ENCODE results near the gene CAPN2.
A peak's percentile ranks its signal among the peaks of the same experiment; 100 is the strongest.

The CAPN2 gene

DNA sequence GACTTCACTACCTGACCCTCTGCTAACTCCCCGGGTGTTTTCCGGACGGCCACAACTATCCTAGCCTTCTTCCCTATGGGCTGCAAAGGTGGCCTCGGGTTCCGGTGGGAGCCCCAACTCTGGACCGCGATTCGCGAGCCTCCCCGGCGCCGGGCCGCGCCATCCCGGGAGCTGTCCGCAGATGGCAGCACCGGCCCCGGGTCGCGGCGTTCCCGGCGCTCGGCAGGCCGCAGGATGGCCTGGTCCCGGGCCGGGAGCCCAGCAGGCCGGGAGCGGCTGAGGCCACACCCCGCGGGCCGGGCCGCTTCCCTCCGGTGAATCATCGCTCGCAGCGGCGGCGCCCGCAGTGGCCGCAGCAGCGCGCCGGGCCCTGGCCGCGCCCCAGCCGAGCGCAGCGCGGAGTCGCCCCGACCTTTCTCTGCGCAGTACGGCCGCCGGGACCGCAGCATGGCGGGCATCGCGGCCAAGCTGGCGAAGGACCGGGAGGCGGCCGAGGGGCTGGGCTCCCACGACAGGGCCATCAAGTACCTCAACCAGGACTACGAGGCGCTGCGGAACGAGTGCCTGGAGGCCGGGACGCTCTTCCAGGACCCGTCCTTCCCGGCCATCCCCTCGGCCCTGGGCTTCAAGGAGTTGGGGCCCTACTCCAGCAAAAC lies at the start of gene CAPN2:
TSS of gene CAPN2 (plus strand) at position 346 of the 656 bp plus-strand sequence. CDS start at position 448, 102 bp downstream.
- DNase-seq: peak; percentile 72 to 74

DNA sequence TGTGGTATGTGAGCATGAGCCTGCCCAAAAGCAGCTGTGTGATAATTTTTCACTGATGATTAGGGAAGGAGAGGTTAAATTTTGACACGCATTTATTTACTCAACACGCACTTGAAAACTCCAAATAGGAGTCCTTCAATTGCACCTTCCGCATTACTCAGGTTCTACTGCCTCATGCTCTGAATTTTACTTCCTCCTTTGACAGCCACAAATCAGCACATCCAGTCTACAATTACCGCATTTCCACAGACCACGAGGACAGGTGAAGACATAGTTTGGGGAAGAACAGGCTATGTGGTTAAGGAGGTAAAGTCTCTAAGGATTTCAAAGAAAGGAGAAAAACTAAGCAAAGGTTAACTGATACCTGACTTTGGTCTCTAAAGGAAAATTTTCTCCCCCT lies 49.4 kb upstream of the CAPN2 start:
- no peak for DNase-seq

DNA sequence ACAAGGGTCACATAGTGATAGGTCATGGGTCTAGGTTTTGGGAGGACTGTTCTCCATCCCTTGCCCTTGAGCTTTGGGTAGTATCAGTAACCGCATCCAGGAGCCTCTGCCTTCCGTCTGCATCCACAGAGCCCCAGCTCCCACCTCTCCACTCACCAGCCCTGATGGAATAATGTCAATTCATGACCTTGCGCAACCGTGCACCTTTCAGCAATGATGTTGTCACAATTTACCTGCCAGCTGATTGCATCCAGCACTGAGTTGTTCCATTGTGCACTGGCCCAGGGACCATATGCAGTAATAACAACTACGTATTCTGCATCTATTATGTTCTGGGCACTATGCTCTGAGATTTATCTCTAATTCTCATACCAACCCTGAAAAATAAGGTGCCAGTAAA lies 48.2 kb upstream of the CAPN2 start:
- DNase-seq: no peak

DNA sequence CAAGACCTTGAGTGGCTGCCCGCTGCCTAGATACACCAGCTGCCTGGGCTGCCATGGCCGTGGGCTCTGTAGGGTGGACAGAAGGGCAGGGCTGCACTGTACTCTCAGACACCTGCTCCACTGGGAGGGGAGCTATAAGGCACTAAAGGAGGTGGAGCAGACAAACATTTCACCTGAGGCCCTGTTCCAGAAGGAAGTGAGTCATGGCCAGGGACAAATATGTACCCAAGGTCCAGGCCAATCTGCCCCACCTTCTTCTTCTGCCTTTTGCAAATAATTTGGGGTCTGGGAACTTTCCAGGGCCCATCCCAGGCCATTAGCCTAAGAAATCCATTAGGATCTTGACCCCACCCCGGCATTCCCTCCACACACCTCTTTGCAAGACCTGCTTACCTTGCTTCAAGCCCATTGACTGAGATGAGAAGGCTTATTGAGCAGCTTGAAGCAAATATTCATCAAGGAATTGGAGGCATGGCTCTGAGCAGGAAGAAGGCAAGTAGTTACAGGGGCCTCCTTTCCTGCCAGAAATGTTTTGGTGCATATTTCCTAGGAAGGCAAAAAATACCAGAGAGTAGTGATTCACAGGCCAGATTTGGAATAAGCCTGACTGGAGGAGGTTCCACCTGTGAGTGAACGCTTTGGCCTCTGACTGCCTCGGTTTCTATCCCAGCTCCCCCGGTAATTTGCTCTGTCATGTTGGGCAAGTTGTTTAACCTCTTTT lies 46.6 kb upstream of the CAPN2 start, which contains the start of gene CAPN8:
TSS of gene CAPN8 (minus strand) at position 110 of the 721 bp plus-strand sequence. CDS start at position 55, 55 bp downstream.
- DNase-seq: no peak

DNA sequence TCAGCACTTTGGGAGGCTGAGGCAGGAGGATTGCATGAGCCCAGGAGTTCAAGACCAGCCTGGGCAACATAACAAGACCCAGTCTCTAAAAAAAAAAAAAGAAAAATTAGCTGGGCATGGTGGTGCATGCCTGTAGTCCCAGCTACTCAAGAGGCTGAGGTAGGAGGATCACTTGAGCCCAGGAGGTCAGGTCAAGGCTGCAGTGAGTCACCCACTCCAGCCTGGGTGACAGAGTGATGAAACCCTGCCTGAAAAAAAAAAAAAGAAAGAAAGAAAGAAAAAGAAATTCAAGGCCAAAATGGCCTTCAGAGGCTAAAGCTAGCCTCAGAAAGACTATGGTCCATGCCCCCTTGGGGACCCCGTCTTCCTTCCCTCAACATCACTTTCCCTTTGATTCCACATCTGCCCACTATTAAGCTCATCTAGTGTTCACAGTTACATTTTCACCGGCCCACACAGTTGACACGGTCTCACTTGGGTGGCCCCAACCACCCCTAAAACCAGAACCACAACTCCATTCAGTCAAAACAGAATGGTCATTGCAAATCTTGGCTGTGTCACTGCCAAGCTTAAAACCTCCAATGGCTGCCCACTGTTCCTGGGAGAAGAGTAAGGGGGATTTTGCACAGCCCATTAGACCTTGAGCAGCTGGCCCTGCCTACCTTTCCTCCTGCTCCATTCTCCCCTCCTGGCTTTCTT lies 44.7 kb upstream of the CAPN2 start:
- DNase-seq: no peak

DNA sequence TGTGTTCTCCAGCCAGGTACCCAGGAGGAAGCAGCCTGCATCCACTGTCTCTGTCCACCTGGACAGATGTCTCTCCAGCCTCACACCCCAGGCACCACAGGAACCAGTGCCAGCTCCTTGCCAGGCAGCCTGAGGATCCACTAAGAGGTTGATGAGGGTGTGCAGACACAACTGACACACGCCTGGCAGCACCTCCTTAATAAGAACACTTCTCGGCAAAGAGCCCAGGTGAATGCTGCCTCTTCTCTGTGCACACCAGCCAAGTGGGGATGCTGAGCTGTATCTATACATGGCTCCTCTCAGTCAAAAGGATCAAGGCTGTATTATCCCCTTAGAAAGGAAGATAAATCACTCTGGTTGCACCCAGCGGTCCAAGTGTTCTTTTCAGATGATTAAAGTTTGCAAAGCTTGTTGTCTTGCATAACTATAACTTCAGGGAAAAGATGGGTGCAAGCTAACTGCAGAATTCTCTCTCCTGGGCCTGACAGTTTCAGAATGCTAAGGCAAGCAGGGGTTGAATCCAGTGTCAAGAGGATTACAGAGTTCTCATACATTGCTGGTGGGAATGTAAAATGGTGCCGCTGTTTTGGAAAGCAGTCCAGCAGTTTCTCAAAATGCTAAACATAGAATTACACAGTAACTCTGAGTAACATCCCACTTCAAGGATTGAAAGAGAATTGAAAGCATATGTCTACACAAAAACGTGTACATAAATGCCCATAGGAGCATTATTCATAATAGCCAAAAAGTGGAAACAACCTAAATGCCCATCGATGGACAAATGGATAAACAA lies 43.1 kb upstream of the CAPN2 start:
- DNase-seq: no peak

DNA sequence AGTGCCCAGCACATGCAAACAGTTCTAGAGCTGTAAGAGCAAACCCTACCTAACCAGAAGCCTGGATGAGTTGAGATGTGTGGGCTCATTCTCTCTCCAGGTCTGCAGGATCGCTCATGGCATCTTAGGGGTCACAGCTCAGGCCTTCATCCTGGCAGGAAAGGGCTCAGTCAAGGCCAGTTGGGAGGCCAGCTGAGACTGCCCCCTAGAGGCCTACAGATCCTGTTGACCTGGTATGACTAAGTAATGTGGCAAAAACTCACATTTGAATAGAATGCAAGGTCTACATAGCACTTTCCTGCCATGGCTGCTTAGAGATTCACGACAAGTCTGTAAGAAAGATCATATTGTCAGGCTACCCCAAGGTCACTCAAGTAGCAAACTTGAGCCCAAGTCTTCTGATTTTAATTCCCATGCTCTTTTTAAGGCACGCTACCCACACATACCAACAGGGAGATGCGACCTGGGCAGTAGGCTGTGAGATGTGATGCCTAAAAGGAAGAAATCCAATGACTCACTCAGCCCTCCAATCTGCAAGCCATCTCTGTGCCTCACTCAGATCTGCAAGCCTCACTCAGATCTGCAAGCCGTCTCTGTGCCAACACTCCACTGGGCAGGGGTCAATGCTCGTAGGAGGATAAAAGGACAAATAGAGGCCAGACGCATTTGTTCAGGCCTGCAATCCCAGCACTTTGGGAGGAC lies 41.7 kb upstream of the CAPN2 start:
- peak in 1 of 2 donors; percentile 5 for DNase-seq

DNA sequence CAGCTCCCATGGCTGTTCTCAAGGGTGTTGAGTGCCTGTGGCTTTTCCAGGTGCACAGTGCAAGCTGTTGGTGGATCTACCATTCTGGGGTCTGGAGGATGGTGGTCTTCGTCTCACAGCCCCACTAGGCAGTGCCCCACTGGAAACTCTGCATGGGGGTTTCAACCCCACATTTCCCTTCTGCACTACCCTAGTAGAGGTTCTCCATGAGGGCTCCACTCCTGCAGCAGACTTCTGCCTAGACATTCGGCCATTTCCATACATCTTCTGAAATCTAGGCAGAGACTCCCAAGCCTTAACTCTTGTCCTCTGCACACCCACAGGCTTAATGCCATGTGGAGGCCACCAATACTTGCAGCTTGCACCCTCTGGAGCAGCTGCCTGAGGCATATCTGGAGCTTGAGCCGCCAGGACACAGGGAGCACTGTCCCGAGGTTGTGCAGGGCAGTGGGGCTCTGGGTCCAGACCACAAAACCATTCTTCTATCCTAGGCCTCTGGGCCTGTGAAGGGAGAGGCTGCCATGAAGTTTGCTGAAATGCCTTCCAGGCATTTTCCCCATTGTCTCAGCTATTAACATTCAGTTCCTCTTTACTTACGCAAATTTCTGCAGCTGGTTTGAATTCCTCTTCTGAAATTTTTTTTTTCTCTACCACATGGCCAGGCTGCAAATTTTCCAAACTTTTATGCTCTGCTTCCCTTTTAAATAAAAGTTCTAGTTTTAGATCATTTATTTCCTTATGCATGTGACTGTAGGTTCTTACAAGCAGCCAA lies 38.0 kb upstream of the CAPN2 start:
- no peak for DNase-seq

DNA sequence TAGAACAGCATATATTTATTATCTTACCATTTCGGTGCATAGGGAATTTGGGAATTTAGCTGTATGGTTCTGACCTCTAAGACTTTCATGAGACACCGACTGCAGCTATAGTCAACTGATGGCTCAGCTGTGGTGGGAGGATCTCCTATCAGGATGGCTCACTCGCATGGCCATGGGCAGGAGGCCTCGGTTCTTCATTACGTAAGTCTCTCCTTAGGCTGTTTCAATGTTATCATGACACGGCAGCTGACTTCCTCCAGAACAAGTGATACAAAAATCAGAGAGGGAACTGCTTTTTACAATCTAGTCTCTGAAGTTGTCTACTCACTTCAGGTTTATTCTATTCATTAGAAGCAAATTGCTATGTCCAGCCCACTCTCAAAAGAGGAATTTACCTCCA lies 33.5 kb upstream of the CAPN2 start:
- no peak for DNase-seq

DNA sequence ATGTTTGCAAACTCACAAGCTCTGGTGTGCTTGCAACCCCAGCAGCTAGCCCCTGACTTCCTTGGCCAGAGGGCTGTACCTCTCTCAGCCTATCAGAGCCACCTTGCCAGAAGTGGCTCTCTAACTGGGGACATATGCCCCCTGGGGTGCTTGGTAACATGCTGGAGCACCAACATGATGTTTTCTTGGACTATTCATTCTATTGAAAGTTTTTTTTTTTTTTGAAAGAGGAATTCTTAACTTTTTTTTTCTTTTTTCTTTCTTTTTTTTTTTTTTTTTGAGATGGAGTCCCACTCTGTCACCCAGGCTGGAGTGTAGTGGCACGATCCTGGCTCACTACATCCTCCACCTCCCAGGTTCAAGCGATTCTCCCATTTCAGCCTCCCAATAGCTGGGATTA lies 32.2 kb upstream of the CAPN2 start:
- DNase-seq: no peak

DNA sequence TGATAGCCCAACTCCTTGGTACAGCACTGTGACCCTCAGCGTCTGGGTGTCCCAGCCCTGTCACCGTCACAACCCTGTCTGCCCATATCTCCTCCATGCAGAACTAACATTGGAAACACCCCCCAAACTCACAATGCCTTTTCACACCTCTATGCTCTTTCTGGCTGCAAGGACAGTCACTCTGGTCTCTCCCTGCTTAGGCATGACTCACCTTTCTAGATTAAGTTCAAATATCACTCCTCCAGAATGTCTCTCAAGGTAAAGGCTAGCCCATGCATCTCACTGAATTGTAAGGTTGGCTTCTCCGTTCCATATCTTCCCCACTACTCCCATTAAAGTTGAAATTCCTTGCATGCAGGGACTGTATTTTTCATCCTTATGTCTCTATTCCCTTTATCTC lies 29.8 kb upstream of the CAPN2 start:
- DNase-seq: no peak

DNA sequence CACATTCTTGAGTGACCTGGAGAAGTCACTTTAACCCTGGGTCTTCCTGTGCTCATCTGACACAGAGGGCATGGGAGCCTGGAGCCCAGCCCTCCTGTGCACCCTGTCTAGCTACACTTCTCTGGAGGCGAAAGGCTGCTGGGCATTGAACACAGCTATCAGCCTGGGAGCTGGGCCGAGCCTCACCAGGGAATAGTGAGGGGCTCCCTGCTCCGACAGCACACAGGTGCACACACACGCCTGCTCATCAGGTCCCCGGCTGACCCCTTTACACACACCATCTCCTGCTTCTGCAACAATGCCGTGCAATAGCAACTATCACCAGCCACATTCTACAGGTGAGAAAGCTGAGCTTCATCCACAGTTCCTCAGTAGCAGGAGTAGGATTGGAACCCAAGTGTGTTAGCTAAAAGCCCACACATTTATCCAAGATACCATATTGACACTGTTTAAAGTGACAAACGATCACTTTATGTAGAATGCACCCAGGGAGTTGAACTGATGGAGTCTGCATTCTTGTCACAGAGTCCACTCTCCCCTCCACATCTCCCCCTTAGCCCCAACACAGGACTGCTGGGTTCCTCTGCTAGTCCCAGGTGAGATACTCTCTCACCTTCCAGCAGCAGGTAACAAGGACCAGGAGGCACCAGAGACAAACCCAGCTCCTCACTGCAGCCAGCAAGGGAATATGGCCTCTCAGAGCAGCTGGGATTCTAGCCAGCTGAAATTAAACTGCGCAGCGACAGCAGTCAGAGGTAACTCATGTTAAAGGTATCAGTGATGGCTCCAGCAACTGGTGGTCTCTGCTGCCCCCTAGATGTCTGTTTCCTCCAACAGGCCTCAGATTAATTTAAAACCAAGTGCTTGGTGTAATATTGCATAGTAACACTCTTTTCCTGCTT lies 28.5 kb upstream of the CAPN2 start:
- peak; percentile 16 to 38 for DNase-seq

DNA sequence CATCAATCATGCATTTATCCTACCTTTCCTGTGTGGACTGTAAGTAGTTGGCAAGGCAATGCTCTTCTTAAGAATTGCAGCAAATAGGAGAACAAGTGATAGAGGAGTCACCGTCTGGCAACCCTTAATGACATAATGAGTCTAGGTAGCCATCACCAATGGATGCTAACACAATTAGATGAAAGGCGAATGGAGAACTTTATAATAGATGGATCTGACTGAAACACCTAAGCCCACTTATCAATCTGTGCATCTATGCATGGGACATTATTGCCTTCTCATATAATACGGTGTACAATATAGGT lies 27.9 kb upstream of the CAPN2 start:
- DNase-seq: no peak

DNA sequence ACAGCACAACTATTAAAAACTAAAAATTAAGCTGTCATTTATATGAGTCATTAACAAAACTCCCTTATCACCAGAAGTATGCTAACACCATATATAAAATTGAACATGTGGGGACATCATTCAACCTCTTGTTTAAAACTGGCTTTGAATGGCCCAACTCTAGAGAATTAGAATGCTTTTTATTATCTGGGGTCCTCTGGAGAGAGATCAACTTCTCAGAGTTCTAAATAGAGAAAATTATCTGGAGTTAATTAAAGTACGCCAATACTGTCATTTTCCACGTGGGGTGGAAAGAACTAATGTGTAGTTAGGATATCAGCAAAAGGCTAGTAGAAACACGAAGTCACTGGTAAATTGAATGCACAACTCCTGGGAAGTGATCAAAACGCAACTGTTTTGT lies 21.2 kb upstream of the CAPN2 start:
- no peak for DNase-seq

DNA sequence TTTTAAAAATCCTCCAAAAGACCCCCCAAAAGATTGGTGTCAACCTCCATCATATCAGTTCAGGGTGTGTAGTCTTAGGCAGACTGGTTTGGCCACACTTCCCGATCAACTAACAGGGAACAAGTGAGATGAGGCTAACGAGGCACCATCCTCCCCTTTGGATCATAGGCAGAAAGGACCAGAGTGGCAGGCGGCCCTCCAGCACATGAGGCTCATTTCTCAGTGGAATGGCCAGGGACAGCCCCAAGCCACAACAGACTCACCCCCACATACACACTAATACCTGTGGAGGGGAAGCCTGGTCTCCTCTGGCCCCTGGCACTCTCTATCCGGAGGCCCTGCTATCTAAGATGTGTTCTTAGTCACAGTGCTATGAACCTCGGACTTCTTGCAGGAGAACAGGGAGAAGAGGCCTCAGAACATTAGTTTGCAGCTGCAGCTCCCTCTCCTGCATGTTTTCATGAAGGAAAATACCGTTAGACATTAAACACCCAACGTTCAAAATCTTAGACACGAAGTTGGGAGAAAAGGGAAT lies 17.3 kb upstream of the CAPN2 start:
- no peak for DNase-seq

DNA sequence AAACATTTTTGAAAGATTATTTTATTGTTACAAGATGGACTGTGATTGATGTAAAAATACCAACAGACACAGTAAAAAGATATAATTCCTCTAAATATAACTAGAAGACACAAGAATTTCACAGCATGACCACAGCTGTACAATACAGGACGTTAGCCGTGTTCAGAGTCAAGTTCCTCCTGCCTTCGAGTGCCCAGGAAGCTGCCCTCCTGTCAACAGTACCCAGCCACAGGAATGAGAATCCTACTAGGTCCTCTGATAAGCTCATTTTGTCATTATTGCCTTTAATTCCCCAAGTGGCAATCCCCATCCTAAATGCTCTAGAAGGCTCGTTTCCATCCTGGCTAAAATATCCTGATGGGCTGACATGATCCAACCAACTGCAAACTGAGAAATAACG lies 16.4 kb upstream of the CAPN2 start:
- DNase-seq: no peak

DNA sequence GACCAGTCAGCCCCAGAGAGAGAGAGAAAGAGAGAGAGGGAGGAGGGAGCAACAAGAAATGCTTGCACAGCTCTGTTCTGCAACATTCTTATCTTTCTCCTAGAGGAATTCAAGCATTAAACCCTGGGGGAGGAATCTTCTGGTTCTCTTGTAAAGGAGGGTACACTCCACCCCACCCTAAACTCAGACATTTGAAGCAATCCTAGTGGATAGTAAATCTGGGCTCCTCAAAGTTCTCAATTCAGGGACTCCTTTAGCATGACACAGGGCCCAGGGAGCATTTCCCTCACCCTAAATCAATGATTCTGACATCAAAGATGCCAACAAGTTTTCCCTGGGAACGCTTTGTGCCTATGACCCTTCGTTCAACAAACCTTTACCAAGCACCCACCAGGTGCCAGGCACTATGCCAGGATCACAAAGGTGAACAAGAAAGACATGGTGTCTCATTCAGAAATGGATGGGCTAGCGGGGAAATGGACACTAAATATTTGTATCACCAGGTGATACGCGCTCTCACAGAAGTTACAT lies 11.9 kb upstream of the CAPN2 start:
- no peak for DNase-seq

DNA sequence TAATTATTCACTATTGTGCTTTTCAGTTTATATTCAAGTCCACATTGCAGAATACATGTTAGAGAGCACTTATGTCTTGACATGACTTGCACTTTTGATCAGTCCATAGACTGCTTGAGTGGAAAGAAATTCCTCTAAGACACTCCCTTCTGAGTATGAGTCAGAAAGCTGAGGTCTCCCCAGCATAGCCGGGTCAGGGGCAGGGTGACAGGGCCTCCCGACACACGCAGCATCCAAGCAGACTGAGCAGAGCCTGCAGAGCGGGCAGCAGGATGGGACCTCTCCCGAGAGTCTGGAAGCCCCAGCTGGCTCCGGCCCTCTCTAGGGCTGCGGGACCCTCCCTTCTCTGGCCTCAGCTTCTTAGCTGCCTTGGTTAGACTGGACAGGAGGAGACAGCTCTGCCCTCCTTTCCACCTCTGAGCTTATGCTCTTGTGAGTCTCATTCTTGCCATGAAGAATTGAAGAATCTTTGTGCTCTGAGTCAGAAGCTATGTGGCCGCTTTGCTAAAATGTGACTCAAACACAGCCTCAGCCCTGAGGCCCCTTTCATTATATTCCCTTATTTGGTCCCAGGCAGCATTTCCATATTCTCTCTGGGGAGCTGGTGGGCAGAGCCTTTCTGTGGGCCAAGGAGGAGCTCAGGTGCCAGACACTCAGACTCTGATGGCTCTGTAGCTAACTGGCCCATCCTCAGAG lies 11.2 kb upstream of the CAPN2 start:
- DNase-seq: no peak

Measured in hippocampal formation (tissue), 2 donors.